Gastrocnemius medialis (tissue), 4 donors: ENCODE data around the gene ATXN7L2.

Source experiments
- CTCF ChIP-seq, 5 experiments: fragments of 450-650 bp in 3 of 5; fragments of 200-600 bp in 2 of 5; sonication (generic) in 2 of 5; IDR thresholded peaks in 4 of 5; conservative IDR thresholded peaks in 1 of 5; 1 replicate in 4 of 5; 2 replicates in 1 of 5; pipeline ENCODE4 v1.5.1; 2016 to 2019; ENCODE audit warnings: antibody characterized with exemption in 5 of 5, mild to moderate bottlenecking in 3 of 5, moderate library complexity in 3 of 5
- POLR2A ChIP-seq, 2 donors: fragments of 450-650 bp; IDR thresholded peaks; one replicate each; pipeline ENCODE4 v1.6.1; 2017; ENCODE audit warnings: antibody characterized with exemption in 2 of 2, mild to moderate bottlenecking in 2 of 2, moderate library complexity in 2 of 2

DNA sequence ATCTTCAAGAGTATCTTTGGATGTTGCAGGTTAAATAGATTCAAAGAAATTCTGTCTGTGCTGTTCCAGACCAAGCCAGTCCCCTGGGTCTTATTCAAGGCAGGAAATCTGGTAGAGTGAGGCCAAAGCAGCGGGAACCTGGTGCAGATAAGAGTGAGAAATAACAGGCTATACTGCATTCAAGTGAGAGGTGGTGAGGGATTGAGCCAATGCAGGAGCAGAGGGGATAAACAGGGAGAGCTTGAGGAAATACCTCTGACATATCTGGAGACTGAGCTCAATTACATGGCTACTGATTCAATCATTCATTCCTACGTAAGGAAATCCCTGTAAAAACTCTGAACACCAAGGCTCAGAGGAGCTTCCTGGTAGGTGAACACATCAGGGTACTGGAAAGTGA lies 40.2 kb upstream of the ATXN7L2 start:
- TF ChIP-seq CTCF (IDR thresholded peaks at IDR 0.05 in 4 of 5, conservative IDR thresholded peaks at IDR 0.05 in 1 of 5) (no peak), POLR2A (IDR thresholded peaks at IDR 0.05) (no peak)
